Fibroblast of lung (primary cell): ENCODE results near the gene NLE1. TPM values are rescaled to one million over a fixed set of nuclear protein-coding genes. Genes with fewer than 3 reads are reported as not detected.

ENCODE experiments used
- DNase-seq, 2 donors: peaks; one replicate each; pipeline versions ENCODE4 v3.0.0 to v3.0.0-alpha.2; 2010; ENCODE audit warnings: low read depth in 2 of 2
- H2AFZ ChIP-seq: 2 replicates; pipeline ENCODE4 v1.5.1; 2012; ENCODE audit warnings: low read length, control low read depth, inconsistent platforms
- H3K27ac ChIP-seq: 2 replicates; pipeline ENCODE4 v1.5.1; 2011; ENCODE audit warnings: low read length, control low read depth; ENCODE audit not compliant: insufficient read depth
- H3K27me3 ChIP-seq: 2 replicates; pipeline ENCODE4 v1.5.1; 2011; ENCODE audit warnings: mild to moderate bottlenecking, low read length; ENCODE audit not compliant: control insufficient read depth, insufficient read depth
- H3K36me3 ChIP-seq: 2 replicates; pipeline ENCODE4 v1.5.1; 2011; ENCODE audit warnings: low read length; ENCODE audit not compliant: control insufficient read depth, insufficient read depth
- H3K4me1 ChIP-seq: 2 replicates; pipeline ENCODE4 v1.5.1; 2011; ENCODE audit warnings: low read length; ENCODE audit not compliant: control insufficient read depth, insufficient read depth; ENCODE audit errors: extremely low read depth
- H3K4me2 ChIP-seq: 2 replicates; pipeline ENCODE4 v1.5.1; 2011; ENCODE audit warnings: low read length, control low read depth; ENCODE audit not compliant: insufficient read depth; ENCODE audit errors: extremely low read depth
- H3K4me3 ChIP-seq, 4 experiments: fragments of 200-600 bp in 1 of 4; sonication (generic) in 1 of 4; replicated peaks in 1 of 4; 2 replicates each; pipeline ENCODE4 v1.5.1; 2011 to 2016; ENCODE audit warnings: low read length in 4 of 4, low read depth in 3 of 4, mild to moderate bottlenecking in 3 of 4, control low read depth in 2 of 4, inconsistent platforms in 1 of 4, mixed read lengths in 1 of 4; ENCODE audit not compliant: insufficient read depth in 1 of 4; ENCODE audit errors: control extremely low read depth in 1 of 4
- H3K79me2 ChIP-seq: 2 replicates; pipeline ENCODE4 v1.5.1; 2012; ENCODE audit warnings: mild to moderate bottlenecking, low read length, inconsistent platforms; ENCODE audit not compliant: control insufficient read depth, insufficient read depth
- H3K9ac ChIP-seq: 2 replicates; pipeline ENCODE4 v1.5.1; 2011; ENCODE audit warnings: mild to moderate bottlenecking, low read length, control low read depth; ENCODE audit not compliant: insufficient read depth
- H3K9me3 ChIP-seq: 2 replicates; pipeline ENCODE4 v1.5.1; 2012; ENCODE audit warnings: low read depth, low read length; ENCODE audit not compliant: control insufficient read depth, insufficient read depth
- H4K20me1 ChIP-seq: 2 replicates; pipeline ENCODE4 v1.5.1; 2011; ENCODE audit warnings: low read length; ENCODE audit not compliant: control insufficient read depth, insufficient read depth; ENCODE audit errors: extremely low read depth
- EZH2 ChIP-seq: IDR thresholded peaks from 2 replicates; pipeline ENCODE4 v1.5.1; 2012; ENCODE audit warnings: low read length, control low read depth, mild to moderate bottlenecking; ENCODE audit errors: missing control alignments
- polyA plus RNA-seq, 2 donors: library from polyadenylated mRNA; depleted of rRNA in 1 of 2; stranded (reverse) in 1 of 2; unstranded in 1 of 2; fragments of >200 nt; gene quantifications; 2 replicates each; pipeline ENCODE4 v1.2.1, GENCODE V29; 2011 to 2012; ENCODE audit warnings: missing spikeins in 1 of 2
- total RNA-seq: library from RNA; depleted of rRNA; stranded (reverse); fragments of >200 nt; gene quantifications from 2 replicates; pipeline ENCODE4 v1.2.1, GENCODE V29; 2014
- TF ChIP-seq, protein P1 (sequence below), 2 donors: IDR thresholded peaks in 1 of 2; conservative IDR thresholded peaks in 1 of 2; 1 replicate in 1 of 2; 2 replicates in 1 of 2; pipeline ENCODE4 v1.5.1; 2011 to 2012; ENCODE audit warnings: low read length in 2 of 2, control low read depth in 1 of 2, inconsistent platforms in 1 of 2, low read depth in 1 of 2, mild to moderate bottlenecking in 1 of 2

NLE1 gene
- total and polyA plus RNA-seq, 2 donors (not counting 1 experiment from before 2014, with no cell fraction given): 9.4 to 20.5 TPM

DNA sequence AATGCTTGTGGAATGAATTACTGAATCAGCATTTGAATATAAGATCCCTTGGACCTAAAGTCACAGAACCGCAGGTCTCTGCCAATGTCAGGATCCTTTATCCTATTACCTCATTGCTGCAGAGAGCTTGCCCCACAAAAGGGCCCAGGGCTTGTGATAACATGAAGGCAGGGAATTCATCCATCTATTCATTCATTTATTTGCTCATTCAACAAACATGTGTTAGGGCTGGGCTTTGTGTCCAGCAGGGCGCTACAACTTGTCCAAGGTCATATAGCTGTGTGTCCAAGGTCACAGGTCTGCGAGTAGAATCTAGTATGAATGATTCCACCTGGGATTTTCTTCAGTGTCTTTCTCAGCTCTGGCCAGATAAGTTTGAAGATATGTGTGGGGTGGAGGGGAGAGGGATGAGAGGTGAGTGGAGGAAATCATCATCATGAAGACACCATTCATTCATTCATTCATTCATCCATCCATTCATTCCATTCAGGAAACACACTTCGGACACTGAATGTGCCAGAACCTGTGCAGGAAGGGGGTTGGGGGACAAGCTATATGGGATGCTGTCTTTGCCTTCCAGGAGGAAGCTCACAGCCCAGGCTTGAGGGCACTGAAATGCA lies 4.2 kb upstream of the NLE1 start:
- Histone ChIP-seq H3K27ac (no peak overlapping the region), H3K36me3 (no peaks in the 10 kb centered on the region), H3K79me2 (peaks cover 7% of the 10 kb centered on the region), H3K9me3 (no peaks in the 10 kb centered on the region), H3K27me3 (peaks cover 14% of the 10 kb centered on the region), H3K9ac (no peak overlapping the region), H3K4me2 (no peak overlapping the region), H2AFZ (no peak overlapping the region), H3K4me3 (no peak overlapping the region), H3K4me1 (no peaks in the 10 kb centered on the region), H4K20me1 (no peaks in the 10 kb centered on the region)
- no peak for TF ChIP-seq EZH2
- TF ChIP-seq, protein P1, sequence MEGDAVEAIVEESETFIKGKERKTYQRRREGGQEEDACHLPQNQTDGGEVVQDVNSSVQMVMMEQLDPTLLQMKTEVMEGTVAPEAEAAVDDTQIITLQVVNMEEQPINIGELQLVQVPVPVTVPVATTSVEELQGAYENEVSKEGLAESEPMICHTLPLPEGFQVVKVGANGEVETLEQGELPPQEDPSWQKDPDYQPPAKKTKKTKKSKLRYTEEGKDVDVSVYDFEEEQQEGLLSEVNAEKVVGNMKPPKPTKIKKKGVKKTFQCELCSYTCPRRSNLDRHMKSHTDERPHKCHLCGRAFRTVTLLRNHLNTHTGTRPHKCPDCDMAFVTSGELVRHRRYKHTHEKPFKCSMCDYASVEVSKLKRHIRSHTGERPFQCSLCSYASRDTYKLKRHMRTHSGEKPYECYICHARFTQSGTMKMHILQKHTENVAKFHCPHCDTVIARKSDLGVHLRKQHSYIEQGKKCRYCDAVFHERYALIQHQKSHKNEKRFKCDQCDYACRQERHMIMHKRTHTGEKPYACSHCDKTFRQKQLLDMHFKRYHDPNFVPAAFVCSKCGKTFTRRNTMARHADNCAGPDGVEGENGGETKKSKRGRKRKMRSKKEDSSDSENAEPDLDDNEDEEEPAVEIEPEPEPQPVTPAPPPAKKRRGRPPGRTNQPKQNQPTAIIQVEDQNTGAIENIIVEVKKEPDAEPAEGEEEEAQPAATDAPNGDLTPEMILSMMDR (conservative IDR thresholded peaks at IDR 0.05 in 1 of 2, IDR thresholded peaks at IDR 0.05 in 1 of 2; ENCODE audit: low read depth in 1 of 2, low read length in 2 of 2): no peak
- no peak for DNase-seq

DNA sequence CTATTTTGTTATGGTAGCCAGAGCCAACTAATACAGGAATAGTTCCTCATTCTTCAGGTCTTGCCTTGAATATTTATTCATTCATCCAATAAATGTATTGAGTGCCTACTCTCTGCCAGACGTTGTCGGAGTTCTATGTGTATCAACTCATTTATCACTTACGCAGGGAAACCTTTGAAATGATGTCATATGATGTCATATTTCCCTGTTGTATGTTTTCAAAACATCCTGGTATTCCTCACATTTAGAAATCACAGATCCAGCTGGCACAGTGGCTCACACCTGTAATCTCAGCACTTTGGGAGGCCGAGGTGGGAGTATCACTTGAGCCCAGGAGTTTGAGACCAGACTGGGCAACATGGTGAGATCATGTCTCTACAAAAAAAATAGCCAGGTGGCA lies 2.7 kb upstream of the NLE1 start:
- no peak overlapping the region for H3K9ac ChIP-seq
- no peaks in the 10 kb centered on the region for H4K20me1 ChIP-seq
- H3K79me2 ChIP-seq: peaks cover 16% of the 10 kb centered on the region
- no peak for DNase-seq
- peaks cover 2% of the 10 kb centered on the region for H3K4me1 ChIP-seq
- no peak overlapping the region for H2AFZ ChIP-seq
- H3K4me2 ChIP-seq: no peak overlapping the region
- peaks cover 11% of the 10 kb centered on the region for H3K27me3 ChIP-seq
- no peaks in the 10 kb centered on the region for H3K9me3 ChIP-seq
- no peaks in the 10 kb centered on the region for H3K36me3 ChIP-seq
- H3K27ac ChIP-seq: no peak overlapping the region
- H3K4me3 ChIP-seq: no peak overlapping the region
- TF ChIP-seq EZH2: no peak
- TF ChIP-seq, protein P1 (conservative IDR thresholded peaks at IDR 0.05 in 1 of 2, IDR thresholded peaks at IDR 0.05 in 1 of 2; ENCODE audit: low read depth in 1 of 2, low read length in 2 of 2): no peak

DNA sequence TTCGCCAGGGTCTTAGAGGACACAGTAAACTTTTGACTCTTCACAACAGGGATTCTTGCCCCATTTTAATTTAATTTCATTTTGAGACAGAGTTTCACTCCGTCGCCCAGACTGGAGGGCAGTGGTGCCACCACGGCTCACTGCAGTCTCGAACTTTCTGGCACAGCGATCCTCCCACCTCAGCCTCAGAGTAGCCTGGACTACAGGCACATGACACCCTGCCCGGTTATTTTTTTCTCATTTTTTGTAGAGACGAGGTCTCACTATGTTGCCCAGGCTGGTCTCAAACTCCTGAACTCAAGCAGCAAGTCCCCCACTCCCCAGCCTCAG lies 329 bp upstream of the NLE1 start:
- no peak overlapping the region for H3K27ac ChIP-seq
- H3K4me1 ChIP-seq: peaks cover 2% of the 10 kb centered on the region
- H3K4me2 ChIP-seq: peak overlapping the region; percentile 57
- no peak overlapping the region for H2AFZ ChIP-seq
- H3K9me3 ChIP-seq: no peaks in the 10 kb centered on the region
- no peak for TF ChIP-seq EZH2
- TF ChIP-seq, protein P1 (conservative IDR thresholded peaks at IDR 0.05 in 1 of 2, IDR thresholded peaks at IDR 0.05 in 1 of 2; ENCODE audit: low read depth in 1 of 2, low read length in 2 of 2): no peak
- peak overlapping the region in 2 of 4 experiments; percentile 95 to 96 for H3K4me3 ChIP-seq
- H3K9ac ChIP-seq: no peak overlapping the region
- no peaks in the 10 kb centered on the region for H4K20me1 ChIP-seq
- H3K36me3 ChIP-seq: peaks cover 6% of the 10 kb centered on the region
- H3K27me3 ChIP-seq: peaks cover 8% of the 10 kb centered on the region
- no peak for DNase-seq
- H3K79me2 ChIP-seq: peaks cover 16% of the 10 kb centered on the region
